ENCODE data around the gene MINDY4.

- TF ChIP-seq, protein P1, sequence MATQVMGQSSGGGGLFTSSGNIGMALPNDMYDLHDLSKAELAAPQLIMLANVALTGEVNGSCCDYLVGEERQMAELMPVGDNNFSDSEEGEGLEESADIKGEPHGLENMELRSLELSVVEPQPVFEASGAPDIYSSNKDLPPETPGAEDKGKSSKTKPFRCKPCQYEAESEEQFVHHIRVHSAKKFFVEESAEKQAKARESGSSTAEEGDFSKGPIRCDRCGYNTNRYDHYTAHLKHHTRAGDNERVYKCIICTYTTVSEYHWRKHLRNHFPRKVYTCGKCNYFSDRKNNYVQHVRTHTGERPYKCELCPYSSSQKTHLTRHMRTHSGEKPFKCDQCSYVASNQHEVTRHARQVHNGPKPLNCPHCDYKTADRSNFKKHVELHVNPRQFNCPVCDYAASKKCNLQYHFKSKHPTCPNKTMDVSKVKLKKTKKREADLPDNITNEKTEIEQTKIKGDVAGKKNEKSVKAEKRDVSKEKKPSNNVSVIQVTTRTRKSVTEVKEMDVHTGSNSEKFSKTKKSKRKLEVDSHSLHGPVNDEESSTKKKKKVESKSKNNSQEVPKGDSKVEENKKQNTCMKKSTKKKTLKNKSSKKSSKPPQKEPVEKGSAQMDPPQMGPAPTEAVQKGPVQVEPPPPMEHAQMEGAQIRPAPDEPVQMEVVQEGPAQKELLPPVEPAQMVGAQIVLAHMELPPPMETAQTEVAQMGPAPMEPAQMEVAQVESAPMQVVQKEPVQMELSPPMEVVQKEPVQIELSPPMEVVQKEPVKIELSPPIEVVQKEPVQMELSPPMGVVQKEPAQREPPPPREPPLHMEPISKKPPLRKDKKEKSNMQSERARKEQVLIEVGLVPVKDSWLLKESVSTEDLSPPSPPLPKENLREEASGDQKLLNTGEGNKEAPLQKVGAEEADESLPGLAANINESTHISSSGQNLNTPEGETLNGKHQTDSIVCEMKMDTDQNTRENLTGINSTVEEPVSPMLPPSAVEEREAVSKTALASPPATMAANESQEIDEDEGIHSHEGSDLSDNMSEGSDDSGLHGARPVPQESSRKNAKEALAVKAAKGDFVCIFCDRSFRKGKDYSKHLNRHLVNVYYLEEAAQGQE (IDR thresholded peaks at IDR 0.05; ENCODE audit: low read depth) = no peak
- TF ChIP-seq NFIC (IDR thresholded peaks at IDR 0.05) (no peak), CEBPB (IDR thresholded peaks at IDR 0.05) (no peak), EGR1 (IDR thresholded peaks at IDR 0.05) (no peak), TEAD4 (IDR thresholded peaks at IDR 0.05) (no peak), CREB1 (IDR thresholded peaks at IDR 0.05; ENCODE audit: low read depth) (no peak), TCF12 (IDR thresholded peaks at IDR 0.05; ENCODE audit: low read depth) (no peak), EP300 (IDR thresholded peaks at IDR 0.05; ENCODE audit: borderline replicate concordance) (no peak), USF1 (IDR thresholded peaks at IDR 0.05) (no peak), TAF1 (IDR thresholded peaks at IDR 0.05; ENCODE audit: low read depth) (no peak)
- TF ChIP-seq, protein P2, sequence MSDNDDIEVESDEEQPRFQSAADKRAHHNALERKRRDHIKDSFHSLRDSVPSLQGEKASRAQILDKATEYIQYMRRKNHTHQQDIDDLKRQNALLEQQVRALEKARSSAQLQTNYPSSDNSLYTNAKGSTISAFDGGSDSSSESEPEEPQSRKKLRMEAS (IDR thresholded peaks at IDR 0.05) = no peak
Observed at GRCh38 chr7:30727061-30727945, 43.9 kb upstream of the MINDY4 start.
